NCI-H446 (cell line): ENCODE data around the gene GLE1.
"Not testable (repeated sequence)": the region's sequence is repeated elsewhere in the genome, so short reads cannot be mapped to it uniquely, and the experiment has no call there.

Source experiments
- DNase-seq, 2 experiments: peaks; one replicate each; lab custom pipeline; 2025; lab: John Stamatoyannopoulos, UW

The GLE1 gene

DNA sequence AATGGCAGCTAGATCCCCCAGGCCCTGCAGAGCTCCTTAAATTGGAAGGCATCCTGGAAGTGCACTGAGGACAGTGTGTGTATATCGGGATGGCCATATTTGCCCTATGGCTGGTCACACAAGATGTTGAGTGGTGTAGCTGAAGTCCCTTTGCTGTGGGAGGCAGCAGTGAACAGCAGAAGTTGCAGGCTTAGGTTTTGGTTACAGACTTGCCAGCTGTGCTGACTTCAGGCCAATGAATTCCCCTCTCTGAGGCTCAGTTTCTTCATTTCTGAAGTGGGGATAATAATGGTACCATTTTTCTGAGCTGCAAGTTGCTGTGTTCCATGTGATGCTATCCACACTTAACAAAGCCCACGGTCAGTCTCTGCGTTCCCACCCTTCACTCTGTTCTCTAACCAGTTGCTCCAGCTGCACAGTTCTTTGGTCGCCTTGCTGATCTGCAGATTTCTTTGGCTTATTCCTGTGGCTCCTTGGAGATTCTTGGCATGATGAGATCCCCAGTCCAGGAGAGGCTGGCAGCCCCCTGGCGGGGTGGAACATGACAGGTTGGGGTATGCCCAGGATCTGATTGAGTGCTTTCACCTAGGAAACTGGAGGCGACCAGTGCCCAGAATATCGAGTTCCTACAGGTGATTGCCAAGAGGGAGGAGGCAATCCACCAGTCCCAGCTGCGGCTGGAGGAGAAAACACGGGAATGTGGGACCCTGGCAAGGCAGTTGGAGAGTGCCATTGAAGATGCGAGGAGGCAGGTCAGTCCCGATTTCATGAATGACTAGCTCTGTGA is 6.5 kb upstream of the GLE1 start:
- no peak for DNase-seq

DNA sequence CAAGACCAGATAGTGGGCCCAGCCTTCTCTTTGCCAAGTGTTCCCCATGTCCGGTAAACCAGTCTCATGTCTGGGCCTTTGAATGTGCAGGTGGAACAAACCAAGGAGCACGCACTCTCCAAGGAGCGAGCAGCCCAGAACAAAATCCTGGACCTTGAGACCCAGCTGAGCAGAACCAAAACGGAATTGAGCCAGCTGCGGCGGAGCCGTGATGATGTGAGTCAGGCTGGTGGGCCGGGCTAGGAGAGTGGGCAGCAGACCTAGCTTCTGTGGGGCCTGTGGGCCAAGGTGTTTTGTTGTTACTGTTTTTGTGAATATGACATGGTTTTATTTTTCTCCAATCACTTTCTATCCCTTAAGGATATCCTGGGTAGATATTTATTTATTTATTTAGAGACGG is 5.6 kb upstream of the GLE1 start:
- DNase-seq, result no peak

DNA sequence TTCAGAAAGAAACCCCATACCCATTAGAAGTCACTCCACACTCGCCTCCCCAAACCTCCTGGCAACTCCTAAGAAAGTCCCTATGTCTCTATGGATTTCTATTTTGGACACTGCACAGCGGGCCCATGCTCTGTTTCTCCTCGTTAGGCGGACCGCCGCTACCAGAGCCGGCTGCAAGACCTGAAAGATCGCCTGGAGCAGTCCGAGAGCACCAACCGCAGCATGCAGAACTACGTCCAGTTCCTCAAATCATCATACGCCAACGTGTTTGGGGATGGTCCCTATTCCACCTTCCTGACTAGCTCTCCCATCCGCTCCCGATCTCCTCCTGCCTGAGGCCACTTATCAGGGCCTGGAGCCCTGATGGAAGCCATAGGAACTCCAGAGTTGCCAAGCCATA is 4.6 kb upstream of the GLE1 start:
- DNase-seq, result no peak

DNA sequence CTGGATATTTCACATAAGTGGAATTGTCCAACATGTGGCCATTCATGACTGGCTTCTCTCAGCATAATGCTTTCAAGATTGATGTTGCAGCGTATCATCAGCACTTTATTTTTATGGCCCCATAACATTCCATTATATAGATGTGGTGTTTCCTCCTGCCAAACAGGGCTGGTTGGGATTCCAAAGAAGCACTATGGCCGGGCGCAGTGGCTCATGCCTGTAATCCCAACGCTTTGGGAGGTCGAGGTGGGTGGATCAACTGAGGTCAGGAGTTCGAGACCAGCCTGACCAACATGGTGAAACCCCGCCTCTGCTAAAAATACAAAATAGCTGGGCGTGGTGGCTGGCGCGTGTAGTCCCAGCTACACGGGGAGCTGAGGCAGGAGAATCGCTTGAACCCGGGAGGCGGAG is 1.1 kb upstream of the GLE1 start:
- not testable (repeated sequence) for DNase-seq

DNA sequence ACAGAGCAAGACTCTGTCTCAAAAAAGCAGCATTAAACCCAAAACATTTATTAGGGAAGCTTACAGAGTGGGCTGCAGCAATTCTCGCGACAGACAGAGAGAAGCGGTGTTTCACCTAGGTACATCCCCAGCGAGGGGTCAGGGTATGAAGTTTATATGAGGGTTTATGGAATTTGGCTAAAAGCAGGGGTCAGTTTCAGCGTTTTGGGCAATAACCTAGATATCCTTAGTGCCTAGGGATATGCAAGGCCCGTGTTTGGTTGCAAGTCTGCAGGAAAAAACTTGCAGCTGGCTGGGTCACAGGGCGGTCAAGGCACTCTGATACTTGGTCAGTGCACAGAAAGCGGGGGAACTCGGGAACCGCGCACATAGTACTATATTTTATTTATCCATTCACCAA is 649 bp upstream of the GLE1 start:
- no peak for DNase-seq

DNA sequence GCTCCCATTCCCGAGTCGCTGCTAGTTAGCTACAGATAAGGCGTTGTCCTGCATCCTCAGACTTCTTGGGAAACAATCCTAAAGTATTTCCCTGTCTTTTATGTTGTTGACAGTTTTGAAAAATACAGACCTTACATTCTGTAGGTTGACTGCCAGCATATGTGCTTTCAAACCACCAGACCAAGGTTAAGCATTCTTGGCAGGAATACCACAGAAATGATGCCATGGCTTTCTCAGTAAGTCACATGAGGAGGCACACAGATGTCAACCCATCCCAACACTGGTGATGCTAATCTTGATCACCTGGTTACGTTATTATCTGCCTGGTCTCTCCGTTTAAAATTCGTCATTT is 871 bp downstream of the GLE1 start:
- peak in 1 of 2 experiments; percentile 3 for DNase-seq

DNA sequence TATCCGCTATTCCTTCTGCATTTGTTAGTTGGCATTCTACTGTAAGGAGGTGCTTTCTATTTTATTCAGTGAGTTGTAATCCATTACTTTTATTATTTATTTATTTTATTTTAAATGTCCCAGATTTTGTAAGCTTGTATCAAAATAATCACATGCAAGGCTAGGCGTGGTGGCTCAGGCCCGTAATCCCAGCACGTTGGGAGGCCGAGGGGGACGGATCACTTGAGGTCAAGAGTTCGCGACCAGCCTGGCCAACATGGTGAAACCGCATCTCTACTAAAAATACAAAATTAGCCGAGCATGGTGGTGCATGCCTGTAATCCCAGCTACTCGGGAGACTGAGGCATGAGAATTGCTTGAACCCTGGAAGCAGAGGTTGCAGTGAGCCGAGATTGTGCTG is 1.4 kb downstream of the GLE1 start:
- not testable (repeated sequence) for DNase-seq

DNA sequence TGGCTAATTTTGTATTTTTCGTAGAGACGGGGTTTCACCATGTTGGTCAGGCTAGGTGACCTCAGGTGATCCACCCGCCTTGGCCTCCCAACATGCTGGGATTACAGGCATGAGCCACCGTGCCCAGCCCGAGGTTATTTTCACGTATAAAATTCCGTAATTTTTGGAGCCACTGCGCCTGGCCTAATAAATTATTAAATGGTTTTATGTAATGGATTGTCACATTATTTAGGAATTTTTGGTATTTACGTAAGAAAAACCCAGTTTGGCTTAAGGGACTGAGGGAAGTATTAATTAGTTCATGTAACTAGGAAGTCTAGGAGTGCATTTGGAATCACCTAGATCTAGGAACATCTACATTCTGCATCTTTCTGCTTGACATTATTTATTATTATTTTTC is 8.3 kb downstream of the GLE1 start:
- no peak for DNase-seq

DNA sequence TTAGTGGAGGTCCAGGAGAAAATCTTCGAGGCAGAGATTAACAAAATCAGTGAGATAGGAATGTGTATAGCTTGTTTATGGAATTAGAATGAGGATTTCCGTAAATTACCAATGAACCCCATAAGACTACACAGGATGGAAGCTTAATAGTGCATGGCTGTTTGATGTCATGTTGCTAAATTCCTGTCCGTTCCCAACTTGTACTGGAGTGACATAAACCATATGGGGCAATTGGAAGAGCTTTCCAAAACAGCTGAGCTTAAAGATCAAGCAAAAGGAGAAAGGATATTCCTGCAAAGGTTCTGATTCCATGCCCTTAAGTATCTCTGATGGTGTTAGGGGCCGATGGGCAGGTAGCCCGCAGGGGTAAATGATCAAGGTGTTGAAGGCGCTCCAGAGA is 17.4 kb downstream of the GLE1 start:
- no peak for DNase-seq

DNA sequence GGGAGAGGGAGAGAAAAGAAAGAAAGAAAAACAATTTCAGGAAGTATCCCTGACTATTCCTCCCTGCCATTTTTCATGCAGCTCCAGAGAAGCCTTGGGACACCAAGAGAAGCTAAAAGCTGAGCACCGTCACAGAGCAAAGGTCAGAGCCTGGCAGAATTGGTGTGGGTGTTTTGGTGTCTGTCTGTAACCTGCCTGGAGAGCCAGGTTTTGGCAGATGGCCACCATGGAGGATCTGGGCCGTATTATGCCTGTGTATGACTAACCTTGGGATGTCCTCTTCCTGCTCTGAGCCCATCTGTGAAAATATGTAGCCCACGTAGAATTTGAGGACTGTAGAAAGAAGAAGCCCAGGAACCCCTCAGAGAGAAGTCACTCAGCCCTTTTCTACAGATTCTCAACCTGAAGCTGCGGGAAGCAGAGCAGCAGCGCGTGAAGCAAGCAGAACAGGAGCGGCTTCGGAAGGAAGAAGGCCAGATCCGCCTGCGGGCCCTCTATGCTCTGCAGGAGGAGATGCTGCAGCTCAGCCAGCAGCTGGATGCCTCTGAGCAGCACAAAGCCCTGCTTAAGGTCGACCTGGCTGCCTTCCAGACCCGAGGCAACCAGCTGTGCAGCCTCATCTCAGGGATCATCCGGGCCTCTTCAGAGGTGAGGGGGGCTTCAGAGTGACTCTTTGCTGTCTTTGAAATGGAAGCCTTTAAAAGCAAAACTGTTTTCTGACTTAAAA is 18.8 kb downstream of the GLE1 start:
- DNase-seq, result no peak

DNA sequence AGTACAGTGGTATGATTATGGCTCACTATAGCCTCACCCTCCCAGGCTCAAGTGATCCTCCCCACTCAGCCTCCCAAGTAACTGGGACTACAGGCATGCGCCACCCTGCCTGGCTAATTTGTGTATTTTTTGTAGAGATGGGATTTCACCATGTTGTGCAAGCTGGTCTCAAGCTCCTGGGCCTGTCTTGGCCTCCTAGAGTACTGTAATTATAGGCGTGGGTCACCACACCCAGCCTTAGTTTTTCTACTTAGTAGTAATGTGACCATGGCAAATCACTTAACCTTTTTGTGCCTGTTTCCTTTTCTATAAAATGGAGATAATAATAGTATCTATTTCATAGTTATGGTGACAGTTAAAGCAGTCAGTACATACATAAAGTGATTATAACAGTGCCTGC is 22.2 kb downstream of the GLE1 start:
- no peak for DNase-seq

DNA sequence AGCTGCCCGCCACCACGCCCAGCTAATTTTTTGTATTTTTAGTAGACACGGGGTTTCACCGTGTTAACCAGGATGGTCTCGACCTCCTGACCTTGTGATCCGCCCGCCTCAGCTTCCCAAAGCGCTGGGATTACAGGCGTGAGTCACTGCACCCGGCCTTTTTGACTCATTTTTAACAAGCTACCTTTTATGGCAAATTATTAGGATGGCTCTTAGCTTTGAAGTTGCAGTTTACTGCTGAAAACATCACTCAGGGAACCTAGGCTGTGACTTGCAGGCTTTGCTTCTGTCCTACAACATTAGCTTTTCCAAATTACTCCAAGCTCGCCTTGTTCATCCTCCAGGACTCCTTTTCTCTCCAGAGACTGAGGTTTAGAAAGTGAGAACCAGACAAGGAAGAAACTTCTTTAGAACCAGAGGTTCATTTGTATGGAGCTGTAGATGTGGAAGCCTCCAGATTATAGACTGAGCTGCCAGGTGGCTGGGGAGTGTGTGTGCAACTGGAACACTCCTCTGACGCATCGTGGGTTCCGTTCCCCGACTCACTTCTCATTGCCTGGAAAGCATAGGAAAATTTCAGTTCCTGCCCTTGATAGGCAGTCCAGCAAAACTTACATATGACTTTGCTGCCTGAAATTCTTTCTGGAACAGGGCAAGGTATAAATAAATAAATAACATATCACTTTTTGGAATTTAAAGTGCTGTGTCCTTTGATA is 24.1 kb downstream of the GLE1 start:
- DNase-seq, result no peak

DNA sequence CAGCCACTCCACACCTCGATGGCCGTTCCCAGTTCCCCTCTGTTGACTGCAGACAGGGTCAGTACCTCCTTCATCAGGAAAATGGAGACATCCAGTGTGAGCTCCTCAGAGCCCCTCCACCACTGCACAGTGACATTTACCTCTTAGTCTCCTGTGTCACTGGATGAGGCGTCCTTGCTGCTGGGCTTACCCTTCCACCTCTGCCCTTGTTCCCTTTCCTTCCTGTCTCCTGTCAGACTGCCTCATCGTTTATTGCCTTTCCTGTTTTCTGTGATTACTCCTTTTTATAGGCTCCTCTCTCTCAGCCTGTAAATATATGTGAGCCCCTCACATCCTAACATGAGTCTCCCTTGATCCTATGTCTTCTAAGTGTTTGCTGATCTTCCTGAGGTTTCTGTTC is 24.7 kb downstream of the GLE1 start:
- DNase-seq, result no peak

DNA sequence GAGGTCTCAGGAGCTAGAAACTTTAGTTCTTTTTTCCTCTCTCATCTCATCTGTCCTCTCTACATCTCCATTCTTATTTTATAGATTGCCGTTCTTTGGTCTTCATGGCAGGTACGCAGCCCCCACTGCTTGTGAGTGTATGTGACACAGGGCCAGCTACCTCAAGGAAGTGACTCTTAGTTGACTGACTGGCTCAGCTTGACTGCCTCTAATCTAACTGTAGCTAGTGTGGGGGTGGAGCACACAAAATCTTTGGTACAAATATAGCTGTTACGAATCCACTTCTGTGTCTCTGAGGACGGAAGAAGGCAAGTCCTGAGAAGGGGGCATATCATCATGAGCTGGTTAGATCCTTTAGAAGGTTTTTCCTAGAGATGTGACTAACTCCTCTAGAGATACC is 28.1 kb downstream of the GLE1 start:
- no peak for DNase-seq

DNA sequence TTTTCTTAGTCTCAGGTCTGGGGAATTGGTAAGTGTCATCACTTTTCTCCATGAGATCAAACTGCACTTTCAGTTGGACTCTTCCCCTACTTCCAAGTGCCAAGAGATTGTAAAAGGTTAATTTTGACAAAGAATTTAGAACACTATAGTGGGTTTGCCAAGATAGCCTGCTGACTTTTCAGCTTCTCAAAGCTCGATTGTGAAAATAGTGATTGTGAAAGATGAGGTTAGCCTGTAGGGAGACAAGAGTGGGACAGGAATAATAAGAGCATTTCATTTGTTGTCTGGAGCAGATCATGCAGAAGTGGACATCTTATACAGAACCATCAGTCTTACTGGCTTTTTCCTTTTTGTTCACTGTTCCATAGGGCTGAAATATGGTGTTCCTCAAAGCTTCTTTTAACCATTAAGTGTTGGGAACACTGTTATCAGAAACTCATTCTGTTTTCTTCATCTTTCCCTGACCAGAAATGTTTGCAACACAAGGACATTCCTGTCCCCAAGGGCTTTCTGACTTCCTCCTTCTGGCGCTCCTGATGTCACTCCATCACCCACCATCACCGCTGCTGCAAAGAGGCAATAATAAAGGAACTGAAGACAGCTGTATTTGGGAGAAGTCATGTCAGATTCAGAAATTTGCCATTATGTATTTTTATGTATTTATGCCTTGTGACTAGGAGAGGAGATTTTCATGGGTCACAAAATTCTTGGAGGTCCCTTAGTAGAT is 36.3 kb downstream of the GLE1 start:
- no peak for DNase-seq

DNA sequence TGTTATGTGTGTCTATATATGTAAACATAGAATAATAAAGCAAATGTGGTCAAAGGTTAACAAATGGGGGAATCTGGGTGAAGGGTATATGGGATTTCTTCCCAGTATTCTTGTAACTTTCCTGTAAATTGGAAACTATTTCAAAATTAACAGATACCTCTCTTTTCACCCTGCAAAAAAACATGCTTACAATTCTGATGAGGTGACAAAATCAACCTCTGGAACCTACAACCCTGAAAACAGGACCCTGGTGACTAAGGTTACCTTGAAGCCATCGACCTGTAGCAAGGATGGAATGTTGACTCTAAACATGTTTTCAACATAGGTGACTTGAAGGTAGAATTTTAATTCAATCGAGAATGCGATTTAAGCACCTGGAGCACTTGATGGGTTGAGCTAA is 42.0 kb downstream of the GLE1 start:
- DNase-seq, result no peak

DNA sequence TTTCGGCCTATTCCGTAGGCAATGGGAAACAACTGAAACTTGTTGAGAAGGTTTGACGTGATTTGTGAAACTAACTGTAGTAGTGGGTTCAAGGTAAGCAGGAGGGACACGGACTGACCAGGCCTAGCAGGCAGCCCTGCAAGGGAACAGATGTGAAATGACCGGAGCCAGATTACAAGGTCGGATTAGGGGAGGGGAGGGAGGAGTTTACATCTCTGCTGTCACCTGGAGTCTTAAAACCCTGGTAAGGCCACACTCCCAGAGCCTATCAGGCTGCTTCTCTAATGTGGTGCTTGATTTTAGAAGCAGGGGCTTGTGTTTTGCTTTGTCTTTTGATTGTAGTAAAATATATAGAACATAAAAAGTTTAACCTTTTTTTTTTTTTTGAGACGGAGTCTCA is 44.4 kb downstream of the GLE1 start:
- no peak for DNase-seq

DNA sequence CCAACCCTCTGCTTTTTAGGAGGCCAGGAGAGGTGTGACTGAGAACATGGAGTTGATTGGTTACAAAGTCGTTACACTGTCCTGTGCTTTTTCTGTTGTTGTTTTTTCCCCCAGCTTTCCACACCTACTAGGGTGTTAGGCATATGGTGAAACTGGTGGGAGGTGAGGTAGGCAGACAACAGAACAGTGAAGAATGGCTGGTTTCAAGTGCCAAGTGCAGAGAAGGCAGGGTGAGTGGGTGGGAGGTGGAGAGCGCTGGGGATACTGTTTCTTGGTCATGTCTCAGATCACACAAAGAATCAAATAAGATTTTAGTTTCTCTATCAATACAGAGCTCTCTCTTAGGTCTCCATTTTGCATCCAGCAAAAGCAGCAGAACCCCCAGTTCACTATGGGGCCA is 45.7 kb downstream of the GLE1 start:
- no peak for DNase-seq

DNA sequence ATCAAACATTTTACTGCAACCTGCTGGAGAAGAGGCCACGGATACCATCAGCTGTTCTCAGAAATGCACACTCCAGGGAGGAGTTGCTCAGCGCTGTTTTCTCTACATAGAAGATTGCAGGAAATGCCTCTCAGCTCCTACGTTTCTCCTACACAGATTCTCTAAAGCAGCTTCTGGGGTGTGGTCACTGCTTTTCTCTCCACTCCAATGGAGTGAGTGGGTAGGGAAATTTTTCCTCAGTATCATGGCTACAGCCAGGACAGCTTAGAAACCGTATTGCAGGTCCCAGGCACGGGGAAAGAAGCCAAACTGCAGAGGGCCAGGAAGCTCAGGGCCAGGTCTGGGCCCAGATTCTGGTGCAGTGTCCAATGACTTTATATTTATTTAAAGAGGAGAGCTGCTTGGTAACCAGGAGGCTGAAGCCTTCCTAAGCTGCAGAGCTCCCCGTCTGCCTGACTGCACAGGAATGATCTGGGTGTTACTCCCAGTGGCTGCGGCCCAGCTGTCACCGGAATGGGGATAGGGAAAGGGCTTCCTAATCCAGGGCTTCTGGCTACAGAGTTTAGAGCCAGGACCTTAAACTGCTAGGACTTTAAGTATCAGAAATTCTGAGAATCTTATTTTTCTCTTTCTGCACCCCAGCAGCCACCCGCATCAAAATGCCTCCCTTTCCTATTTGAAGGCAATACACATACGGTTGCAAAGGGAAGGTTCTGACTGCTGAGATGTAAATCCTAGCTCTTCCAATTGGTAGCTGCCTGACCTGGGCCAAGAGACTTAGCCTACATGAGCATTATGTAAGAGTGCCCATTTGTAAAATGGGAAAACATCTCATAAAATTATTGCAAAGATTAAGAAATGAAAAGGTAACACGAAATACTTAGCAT is 46.5 kb downstream of the GLE1 start:
- DNase-seq, result peak in 1 of 2 experiments; percentile 54

DNA sequence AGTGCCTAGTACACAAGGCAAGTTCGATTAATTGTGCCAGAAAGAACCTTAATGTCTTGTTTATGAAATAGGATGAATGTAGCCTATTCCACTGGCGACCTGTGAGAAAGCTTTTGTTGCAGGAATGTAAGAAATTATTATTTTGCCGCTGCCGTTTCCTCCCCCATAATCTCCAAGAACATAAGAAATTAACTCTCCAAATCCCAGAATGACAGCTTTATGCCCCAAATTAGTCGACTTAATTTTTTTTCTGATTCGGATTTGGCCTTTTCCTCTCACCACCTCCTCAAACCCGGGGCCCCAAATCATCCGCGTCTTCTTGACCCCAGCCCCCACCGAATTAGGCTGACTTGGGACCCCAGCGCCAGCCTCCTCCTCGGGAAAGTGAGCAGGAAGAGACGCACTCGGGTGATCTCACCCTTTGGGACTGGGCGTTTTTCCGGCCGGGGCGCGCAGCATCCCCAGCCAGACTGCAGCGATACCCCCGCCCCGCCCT is 47.2 kb downstream of the GLE1 start:
- DNase-seq, result peak in 1 of 2 experiments; percentile 31

DNA sequence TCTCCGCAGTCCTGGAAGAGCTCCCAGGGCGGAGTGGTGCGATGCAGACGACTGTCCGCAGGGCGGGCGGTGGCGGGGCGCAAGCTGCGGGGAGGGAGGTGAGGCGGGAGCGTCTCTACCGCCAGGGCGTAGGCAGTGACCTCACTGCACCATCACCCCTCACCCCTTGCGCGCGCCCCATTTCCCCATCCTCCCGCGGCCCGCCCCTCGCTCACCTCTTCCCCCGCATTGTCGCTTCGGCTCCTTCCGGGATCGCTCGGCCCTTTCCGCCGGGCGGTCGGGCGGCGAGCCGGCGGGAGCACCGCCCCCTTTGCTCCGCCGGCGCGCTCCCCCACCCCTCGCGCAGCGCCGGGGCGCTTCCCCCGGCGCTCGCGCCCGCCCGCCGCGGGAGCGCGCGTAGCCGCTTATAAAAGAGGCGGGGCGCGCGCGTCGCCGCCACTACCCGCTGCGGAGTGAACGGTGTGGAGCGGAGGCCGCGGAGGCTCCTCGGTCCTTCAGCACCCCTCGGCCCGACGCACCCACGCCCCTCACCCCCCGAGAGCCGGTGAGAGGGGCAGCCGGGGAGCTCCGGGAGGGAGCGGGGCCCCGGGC is 47.7 kb downstream of the GLE1 start, which contains the start of gene SPTAN1:
Gene SPTAN1 (plus strand): TSS at position 435 of the 591 bp plus-strand sequence. CDS start 14,154 bp downstream, outside the sequence.
- peak; percentile 60 to 89 for DNase-seq
